ENCODE measurements around the gene FAM120B.
"Not testable (repeated sequence)": the region's sequence is repeated elsewhere in the genome, so short reads cannot be mapped to it uniquely, and the experiment has no call there.

FAM120B gene

DNA sequence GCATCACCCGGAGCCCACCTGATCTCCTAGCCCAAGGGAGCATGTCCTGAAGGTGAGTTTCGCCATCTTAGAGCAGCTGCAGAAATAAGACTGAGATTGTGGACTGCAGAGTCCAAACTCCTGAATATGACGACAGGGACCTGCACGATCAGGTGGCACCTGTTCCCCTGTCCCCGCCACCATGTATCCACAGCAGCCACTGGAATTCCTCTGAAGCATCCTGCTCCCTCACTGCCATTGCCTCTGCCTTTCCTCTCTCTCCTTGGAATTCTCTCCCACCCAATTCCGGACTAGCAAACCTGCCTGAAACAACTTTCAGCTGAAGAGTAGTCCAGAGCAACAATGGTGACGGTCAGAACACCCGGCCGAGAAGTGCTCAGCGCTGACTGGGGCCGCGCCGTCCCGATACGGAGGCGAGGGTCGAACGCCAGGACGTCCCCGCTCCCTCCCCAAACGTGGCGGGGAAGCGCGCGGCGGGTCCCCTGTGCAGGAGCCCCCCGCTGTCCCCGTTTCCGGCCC is 694 bp upstream of the FAM120B start:
- DNase-seq = no peak

DNA sequence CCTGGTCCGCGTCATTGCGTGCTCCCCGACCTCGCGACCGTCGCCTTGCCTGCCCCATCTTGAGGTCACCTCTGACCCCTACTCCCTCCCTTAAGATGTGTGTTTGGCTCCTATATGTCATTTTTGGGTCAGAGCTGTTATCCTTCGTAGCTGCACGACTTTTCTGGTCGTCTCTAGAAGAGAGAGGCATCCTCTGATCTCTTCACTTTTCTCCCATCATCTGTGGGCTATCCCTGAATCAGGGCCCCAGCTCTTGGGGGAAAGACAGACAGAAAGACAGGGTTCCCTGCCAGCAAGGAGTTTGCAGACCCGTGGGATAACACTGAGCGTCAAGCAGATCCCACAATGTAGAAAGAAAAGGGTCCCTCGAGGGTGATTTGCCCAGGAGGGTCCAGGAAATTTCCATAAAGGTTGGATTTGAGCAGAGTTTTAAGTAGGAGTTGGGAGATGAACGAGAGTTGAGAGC is 555 bp downstream of the FAM120B start:
- DNase-seq = no peak

DNA sequence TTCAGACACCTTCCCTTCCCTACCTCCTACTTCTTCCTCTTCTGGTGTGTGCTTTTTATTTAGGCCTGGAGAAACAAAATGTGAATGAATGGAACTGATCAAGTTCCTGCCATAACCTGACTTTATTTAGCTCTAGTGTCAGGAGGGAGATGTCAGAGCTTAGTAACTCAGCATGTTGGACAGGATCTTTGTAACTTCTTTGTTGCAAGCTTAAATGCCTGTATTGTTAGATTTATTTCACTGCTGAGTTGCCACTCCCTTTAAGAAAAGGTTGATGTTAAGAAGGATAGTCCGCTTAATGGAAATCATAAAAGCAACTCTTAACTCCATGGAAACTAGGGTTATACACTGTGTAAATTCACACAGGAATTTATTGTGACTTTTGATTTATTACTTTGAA is 2.2 kb downstream of the FAM120B start:
- no peak for DNase-seq

DNA sequence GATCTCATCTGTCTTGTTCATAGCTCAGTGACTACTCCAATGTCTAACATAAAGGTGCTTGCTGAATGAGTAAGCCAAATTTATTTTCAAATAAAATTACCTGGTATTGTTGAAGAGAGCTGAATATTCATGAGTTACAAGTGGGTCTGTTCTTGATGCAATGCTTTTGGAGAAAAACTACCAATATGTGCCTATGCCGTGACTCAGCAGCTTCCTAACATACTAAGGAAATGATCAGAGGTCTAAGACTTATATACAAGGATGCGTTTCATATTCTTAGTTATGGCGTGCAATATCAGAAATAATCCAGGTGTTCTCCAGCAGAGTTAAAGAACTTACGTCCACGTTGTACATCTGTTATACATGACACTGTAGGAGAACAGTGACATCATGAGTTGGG is 5.1 kb downstream of the FAM120B start:
- DNase-seq = no peak

DNA sequence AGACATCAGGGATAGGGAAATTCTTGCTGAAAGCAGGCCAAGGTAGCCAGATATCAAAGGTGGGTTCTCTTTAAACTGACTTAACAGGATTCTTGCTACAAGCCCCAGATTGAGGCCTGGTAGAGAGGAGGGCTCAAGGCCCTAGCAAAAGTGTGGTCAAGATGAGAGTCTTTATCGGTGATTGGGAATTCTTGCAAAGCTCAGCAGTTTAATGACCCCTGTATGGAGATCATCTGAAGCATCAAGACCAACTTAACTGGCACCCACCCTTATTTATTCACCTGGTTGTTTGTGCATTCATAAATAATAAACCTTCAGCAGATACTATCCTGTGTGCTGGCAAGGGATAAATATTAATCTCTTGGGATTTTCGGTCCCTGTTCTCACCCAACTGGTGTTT is 6.3 kb downstream of the FAM120B start:
- no peak for DNase-seq

DNA sequence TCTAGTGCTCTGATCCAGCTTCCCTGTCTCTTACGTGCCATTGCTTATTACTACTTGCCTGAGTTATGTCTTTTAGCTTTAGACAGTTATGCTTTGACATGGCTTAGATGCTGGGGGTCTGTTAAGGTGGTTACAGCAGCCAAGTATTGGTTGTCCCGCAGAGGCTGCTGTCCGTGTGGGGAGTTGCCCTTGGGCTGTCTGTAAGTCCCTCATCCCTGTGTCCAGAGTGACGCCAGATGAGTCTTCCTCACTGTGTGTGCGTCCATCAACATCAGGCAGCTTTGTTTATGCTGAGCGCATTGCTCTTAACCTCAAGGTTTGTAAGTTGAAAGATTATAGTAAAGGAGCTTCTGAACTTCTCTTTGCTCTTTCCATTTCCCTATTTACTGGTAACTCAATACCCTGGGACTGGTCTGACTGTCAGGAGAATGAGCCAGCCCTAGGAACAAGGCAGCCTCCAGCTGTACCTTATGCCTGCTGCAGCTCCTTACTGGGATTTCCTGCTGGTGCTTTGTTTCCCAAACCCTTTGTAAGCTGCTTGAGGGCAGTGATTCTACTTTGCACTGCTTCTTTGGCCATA is 7.2 kb downstream of the FAM120B start:
- DNase-seq = no peak

DNA sequence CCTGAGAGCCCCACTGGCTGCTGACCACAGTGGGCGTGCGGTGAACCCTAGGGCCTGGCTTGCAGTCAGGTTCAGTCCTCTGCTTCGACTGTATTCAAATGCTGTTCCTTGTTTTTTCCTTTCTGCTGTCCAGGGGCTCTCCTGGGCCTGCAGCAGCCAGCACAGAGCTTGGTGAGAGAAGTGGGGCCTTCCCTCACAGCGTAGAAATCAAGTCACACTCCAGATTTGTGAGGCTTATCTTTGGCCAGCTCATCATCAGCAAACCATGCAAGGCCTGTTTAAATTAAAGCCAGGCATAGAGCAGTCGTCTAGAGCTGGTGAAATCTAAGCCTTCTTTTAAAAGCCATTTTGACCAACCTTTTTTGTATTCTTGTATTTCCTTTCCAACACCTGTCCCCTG is 8.4 kb downstream of the FAM120B start:
- DNase-seq = no peak

DNA sequence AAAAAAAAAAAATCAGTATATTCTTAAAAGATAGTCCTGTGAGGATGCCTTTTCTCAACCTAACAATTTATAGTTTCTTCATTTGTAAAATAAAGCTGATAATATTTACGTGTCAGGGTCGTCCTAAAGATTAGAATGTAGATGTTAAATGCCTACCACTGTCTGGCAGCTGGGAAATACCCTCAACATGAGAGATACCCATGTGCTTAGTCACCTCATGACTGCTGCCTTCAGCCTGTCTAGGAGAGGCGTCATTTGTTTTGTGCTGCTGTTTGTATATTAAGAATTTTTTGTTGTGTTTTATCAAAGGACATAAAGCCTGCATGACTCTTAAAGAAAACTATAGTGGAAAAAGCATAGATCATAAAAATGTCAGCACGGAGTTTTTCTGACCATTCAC is 9.5 kb downstream of the FAM120B start:
- DNase-seq = no peak

DNA sequence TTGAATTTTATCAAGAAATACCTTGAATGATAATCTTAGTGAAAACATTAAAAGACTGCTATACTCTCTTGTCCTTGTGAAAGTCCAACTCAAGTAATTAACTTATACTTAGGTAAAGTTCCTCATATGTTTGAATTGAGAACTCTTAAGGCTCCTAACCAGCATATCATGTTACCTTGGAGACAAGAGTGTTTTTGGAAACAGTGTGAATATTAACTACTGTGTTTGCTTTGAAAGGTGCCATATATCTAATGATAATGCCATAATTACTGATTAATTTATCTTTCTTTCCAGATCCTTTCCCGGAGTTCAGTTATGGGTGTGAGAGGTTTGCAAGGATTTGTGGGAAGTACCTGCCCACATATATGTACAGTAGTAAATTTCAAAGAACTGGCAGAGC is 10.5 kb downstream of the FAM120B start:
- DNase-seq = no peak

DNA sequence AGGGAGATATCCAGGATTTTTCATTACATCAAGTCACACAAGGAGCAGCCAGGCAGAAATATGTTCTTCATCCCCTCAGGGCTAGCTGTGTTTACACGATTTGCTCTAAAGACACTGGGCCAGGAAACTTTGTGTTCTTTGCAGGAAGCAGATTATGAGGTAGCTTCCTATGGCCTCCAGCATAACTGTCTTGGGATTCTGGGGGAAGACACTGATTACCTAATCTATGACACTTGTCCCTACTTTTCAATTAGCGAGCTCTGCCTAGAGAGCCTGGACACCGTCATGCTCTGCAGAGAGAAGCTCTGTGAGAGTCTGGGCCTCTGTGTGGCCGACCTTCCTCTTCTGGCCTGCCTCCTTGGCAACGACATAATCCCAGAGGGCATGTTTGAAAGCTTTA is 11.2 kb downstream of the FAM120B start:
- DNase-seq = no peak

DNA sequence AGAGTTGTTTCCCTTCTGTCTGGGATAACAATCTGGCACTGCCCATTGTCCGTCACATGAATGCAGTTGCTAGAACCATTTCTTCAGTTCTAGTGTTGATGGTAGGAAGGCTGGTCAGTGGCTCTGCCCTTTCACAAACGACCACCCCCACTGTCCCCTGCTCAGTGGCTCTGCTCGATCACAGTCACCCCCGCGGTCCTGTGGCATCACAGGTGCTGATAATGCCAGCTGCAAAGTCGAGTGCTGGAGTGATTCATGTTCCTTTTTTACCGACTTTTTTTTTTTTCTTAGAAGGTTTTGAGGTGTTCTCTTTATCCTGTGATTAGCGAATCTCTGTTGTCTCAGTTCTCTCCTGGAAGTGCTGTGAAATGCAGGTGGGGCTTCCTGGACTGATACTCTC is 22.8 kb downstream of the FAM120B start:
- DNase-seq = no peak

DNA sequence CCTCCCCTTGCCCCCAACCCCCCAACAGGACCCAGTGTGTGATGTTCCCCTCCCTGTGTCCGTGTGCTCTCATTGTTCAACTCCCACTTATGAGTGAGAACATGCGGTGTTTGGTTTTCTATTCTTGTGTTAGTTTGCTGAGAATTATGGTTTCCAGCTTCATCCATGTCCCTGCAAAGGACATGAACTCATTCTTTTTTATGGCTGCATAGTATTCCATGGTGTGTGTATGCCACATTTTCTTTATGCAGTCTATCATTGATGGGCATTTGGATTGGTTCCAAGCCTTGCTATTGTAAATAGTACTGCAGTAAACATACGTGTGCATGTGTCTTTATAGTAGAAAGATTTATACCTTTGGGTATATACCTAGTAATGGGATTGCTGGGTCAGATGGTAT is 28.6 kb downstream of the FAM120B start:
- not testable (repeated sequence) for DNase-seq

DNA sequence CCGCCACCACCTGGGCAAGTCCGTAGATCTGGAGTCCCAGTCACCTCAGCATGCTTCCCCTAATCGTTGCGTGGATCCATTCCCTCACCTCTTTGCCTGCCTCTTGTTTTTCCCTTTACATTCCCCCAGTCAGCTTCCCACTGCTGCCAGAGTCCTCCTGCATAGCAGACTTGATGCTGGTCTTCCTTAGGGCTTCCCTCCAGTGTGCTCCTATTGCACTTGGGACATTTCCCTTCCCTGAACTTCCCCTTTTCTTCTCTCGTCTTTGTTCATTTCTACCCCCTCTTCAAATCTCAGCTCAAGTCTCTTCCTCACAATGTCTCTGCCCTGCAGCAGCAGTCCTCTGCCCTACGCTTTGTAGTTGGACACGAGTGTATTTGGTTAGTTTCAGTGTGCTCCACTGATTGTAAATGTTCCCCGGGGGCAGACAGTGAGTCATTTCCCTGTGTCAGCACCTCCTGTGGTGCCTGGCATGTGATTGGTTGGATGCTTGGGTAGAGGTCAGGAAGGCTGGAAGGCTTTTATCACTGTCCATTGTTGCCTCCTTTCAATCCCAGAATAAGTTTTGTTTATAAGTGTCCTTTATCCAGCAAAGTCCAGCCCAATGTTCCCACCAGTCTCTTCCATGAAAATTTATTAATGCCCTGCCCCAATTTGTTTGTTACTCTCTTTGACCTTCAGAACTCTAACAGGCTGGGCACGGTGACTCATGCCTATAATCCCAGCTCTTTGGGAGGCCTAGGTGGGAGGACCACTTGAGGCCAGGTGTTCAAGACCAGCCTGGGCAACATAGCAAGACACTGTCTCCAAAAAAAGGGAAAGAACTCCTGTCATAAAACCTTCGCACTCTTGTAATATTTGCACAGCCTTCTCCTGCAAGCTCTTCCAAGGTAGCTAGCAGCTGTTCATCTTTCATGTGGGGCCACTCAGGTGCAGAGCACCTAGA is 38.3 kb downstream of the FAM120B start:
- DNase-seq = no peak

DNA sequence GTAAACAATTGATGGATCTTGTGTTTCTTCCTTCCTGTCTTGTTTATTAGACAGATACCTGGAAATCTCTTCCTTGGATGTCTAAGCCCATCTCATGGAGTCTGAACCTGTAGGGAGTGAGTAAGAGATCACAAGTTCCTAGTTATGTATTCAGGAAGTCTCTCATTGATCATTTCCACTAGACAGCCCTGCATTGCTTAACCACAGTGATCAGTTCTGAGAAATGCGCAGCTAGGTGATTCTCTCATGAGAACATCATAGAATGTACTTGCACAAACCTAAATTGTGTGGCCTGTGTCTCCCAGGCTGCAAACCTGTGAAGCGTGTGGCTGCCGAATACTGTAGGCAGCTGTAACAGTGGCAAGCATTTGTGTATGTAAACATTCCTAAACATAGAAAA is 39.1 kb downstream of the FAM120B start:
- no peak for DNase-seq

DNA sequence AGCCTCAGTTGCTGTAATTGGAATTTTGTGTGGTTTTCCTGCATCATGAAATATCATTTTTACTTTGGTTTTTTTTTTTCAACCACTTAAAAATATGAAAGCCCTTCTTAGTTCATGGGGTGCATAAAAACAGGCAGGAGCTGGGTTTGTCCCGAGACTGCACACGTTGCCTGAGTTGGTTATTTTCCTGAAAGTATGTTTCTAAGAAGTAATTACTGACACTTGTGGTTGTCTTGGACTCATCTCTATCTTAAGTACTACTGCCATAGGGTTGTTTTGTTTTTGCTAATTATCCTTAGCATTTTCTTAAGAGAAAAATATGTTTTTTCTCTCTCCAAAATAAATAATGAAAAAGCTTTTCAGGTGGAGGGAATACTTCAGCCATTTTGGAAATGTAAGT is 40.1 kb downstream of the FAM120B start:
- no peak for DNase-seq

DNA sequence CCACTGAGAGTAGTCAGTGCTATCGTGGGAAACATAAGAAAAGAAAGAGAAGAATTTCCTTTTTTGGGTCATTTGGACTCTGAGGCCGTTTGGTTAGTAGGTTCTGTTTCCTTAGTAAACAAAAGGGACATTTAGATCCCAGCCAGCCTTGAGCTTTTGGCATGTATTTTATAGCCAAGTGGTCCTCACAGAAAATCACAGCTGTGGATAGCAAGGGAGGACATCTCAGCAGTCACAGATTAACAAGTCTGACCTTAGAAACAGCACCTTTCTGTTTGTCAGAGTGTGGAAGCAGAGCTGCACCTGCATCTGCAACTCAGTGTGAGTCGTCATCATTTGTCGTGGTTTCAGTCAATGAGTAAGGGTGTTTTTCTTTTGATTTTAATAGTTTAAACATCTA is 40.5 kb downstream of the FAM120B start:
- DNase-seq = no peak

DNA sequence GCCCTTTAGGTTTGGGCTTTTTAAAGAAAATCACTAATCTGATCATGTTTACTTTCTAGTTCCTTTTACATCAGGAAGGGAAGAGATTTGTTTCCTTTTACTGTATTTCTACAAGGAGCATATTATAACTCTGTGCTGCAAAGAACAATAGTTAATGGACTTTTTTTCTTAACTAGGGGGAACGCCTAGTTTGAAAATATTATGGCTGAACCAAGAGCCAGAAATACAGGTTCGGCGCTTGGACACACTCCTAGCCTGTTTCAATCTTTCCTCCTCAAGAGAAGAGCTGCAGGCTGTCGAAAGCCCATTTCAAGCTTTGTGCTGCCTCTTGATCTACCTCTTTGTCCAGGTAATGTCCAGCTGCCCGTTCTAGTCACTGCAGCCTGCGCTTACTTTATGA is 41.4 kb downstream of the FAM120B start:
- no peak for DNase-seq

DNA sequence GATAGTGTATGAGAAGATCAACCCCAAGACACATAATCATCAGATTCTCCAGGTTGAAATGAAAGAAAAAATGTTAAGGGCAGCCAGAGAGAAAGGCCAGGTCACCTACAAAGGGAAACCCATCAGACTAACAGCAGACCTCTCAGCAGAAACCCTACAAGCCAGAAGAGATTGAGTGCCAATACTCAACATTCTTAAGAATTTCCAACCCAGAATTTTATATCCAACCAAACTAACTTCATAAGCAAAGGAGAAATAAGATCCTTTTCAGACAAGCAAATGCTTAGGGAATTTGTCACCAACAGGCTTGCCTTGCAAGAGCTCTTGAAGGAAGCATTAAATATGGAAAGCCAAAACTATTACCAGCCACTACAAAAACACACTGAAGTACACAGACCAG is 44.9 kb downstream of the FAM120B start:
- not testable (repeated sequence) for DNase-seq

DNA sequence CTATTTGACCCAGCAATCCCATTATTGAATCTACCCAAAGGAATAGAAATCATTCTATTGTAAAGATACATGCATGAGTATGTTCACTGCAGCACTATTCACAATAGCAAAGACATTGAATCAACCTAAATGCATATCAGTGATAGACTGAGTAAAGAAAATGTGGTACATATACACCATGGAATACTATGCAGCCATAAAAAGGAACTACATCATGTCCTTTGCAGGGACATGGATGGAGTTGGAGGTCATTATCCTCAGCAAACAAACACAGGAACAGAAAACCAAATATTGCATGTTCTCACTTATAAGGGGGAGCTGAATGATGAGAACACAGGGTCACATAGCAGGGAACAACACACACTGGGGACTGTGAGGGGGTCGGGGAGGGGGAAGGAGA is 48.6 kb downstream of the FAM120B start:
- DNase-seq = not testable (repeated sequence)

DNA sequence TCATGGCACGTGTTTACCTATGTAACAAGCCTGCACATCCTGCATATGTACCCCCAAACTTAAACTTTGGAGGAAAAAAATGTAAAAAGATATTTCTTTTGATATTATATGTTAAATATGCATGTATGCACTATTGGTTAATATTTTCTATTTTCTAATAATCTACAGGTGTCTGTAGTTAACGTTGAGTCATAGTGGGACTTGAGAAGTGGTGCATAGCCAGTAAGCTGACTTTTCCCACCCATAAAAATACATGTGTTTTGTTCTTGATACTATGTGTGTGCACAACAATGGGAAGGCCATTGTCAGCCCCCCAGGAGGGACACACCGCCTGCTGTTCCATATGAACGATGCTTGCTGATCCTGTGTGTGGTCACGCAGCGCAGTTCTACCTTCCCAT is 49.1 kb downstream of the FAM120B start:
- DNase-seq = no peak

DNA sequence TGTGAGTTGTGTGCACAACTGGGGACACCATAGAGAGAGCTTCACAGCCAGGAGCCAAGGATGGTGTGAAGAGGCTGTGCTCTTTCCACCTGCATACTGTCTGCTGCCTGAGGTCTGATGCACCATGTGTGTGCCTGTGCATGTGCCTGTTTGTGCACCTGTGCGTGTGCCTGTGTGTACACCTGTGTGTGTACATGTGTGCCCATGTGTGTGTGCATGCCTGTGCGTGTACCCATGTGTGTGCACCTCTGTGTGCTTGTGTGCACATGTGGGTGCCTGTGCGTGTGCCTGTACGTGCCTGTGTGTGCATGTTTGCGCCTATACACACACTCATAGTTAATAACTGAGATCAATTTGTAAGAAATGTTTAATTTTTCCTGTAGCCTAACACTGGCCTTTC is 51.3 kb downstream of the FAM120B start:
- DNase-seq = no peak

DNA sequence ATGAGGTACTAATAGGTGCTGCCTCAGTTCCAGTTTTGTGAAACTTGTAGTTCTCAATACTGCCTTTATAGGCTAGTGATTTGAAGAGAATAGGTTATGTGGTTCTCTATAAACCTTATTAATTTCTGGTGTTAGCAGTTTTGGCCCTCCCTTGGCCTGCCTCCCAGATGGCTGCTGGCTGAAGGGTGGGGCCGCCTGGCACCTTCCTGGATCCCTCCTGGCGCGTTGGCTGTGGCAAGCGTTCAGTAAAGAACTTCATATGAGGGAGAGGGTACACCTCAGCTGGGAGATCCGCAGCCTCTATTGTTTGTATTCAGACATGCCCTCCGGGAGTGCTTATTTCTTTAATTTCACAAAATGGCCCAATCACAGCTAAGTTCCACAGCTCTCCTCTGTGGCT is 51.9 kb downstream of the FAM120B start:
- no peak for DNase-seq

DNA sequence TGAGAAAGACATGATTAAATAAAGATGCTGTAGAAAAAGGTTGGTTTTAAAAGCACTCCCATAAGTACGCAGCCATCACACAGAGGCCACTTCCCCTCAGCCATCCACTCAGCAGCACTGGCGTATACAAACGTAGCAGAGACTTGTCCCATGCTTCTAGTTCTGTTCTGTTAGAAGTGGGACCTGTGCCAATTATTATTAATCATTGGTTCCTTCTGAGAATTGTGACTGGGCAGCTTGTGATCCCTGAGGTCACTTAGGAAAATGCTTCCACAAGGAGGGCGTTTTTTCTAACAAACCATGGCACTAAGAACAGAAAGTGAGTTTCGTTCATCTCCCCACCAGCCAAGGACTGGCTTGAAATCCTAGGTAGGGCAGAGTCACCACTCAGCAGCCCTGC is 53.9 kb downstream of the FAM120B start:
- DNase-seq = no peak

DNA sequence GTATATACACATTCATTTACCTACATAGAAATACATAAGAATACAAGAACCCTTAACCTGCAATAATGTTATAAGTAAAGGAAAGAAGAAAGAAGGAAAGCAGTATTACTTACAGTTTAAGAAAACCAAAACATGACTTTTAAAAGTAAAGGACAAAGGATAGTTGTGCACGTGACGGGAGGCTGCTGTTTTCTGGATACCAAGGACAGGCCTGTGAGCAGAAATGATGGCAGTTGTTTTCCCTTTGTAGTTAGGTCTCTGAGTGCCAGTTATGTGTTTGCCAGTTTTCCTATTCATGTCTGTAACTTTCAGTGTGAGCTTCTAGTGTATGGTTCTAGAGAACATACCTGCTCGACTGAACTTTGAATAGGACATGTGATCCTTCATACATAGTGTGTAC is 54.8 kb downstream of the FAM120B start:
- DNase-seq = no peak

Data from KG1 (cell line).